Fibroblast of skin of abdomen (primary cell): ENCODE results near the gene PFKFB4.
A peak's percentile ranks its signal among the peaks of the same experiment; 100 is the strongest.

ENCODE experiments used
- DNase-seq: peaks from one replicate; pipeline ENCODE4 v3.0.0-alpha.2; 2013

PFKFB4 gene

GRCh38 chr3:48528754-48529153, 27.8 kb downstream of the PFKFB4 start:
- no peak for DNase-seq

GRCh38 chr3:48528048-48528447, 28.6 kb downstream of the PFKFB4 start:
- no peak for DNase-seq

- no peak for DNase-seq
Observed at GRCh38 chr3:48524970-48525369, 31.6 kb downstream of the PFKFB4 start.

- DNase-seq = no peak
Observed at GRCh38 chr3:48521635-48522034, 35.0 kb downstream of the PFKFB4 start.

GRCh38 chr3:48519277-48519643, 37.3 kb downstream of the PFKFB4 start:
- DNase-seq = no peak

- DNase-seq = no peak
Observed at GRCh38 chr3:48518638-48519276, 37.8 kb downstream of the PFKFB4 start.

GRCh38 chr3:48518069-48518468, 38.5 kb downstream of the PFKFB4 start:
- no peak for DNase-seq

GRCh38 chr3:48516571-48516970, 40.0 kb downstream of the PFKFB4 start:
- no peak for DNase-seq

- no peak for DNase-seq
Observed at GRCh38 chr3:48514431-48515227, 42.0 kb downstream of the PFKFB4 start.

- DNase-seq = no peak
Observed at GRCh38 chr3:48511551-48511950, 45.1 kb downstream of the PFKFB4 start.

GRCh38 chr3:48507256-48508061, 49.1 kb downstream of the PFKFB4 start:
- DNase-seq = peak; percentile 53

- no peak for DNase-seq
Observed at GRCh38 chr3:48505968-48506504, 50.6 kb downstream of the PFKFB4 start.

GRCh38 chr3:48505146-48505545, 51.5 kb downstream of the PFKFB4 start:
- DNase-seq = no peak

- peak; percentile 75 for DNase-seq
Observed at GRCh38 chr3:48504051-48504946, 52.3 kb downstream of the PFKFB4 start, which contains the start of gene SHISA5. Gene SHISA5, minus strand, starts transcription at chr3:48504174. Its CDS starts 80 bp downstream, at chr3:48504094.

GRCh38 chr3:48503401-48504050, 53.1 kb downstream of the PFKFB4 start:
- peak; percentile 47 for DNase-seq

GRCh38 chr3:48502728-48503168, 53.9 kb downstream of the PFKFB4 start:
- no peak for DNase-seq

GRCh38 chr3:48502121-48502520, 54.5 kb downstream of the PFKFB4 start:
- DNase-seq = no peak

GRCh38 chr3:48501196-48501595, 55.4 kb downstream of the PFKFB4 start:
- no peak for DNase-seq

- no peak for DNase-seq
Observed at GRCh38 chr3:48500656-48501055, 55.9 kb downstream of the PFKFB4 start.

GRCh38 chr3:48493203-48493501, 63.5 kb downstream of the PFKFB4 start:
- no peak for DNase-seq

GRCh38 chr3:48492461-48493202, 64.0 kb downstream of the PFKFB4 start:
- DNase-seq = peak; percentile 35
